ENCODE data around the gene MAMDC2.

The MAMDC2 gene

GRCh38 chr9:70015099-70015498 lies 28.5 kb upstream of the MAMDC2 start:
- Histone ChIP-seq H3K79me2 (ENCODE audit: low read length) (no peaks in the 10 kb centered on the region), H3K36me3 (replicated peaks; ENCODE audit: insufficient read depth, low read length) (no peaks in the 10 kb centered on the region), H3K4me1 (ENCODE audit: low read length) (no peaks in the 10 kb centered on the region), H3K27ac (ENCODE audit: low read length) (no peak overlapping the region), H3F3A (ENCODE audit: insufficient read depth, low read length) (no peaks in the 10 kb centered on the region), H3K4me3 (ENCODE audit: low read length) (no peak overlapping the region), H4K20me1 (ENCODE audit: insufficient read depth, low read length) (no peaks in the 10 kb centered on the region), H3K9me3 (replicated peaks; ENCODE audit: insufficient read depth, low read length) (no peaks in the 10 kb centered on the region), H2AFZ (ENCODE audit: low read length) (no peak overlapping the region), H3K27me3 (replicated peaks; ENCODE audit: insufficient read depth, low read length) (no peaks in the 10 kb centered on the region), H3K4me2 (ENCODE audit: low read depth, low read length) (no peak overlapping the region), H3K9ac (ENCODE audit: low read length) (no peak overlapping the region), H3K9me2 (replicated peaks; ENCODE audit: insufficient read depth, low read length) (no peaks in the 10 kb centered on the region)
- no peak for DNase-seq
- TF ChIP-seq EZH2 (optimal IDR thresholded peaks at IDR 0.05; ENCODE audit: low read depth, low read length) (no peak), EZH2phosphoT487 (IDR thresholded peaks at IDR 0.05; ENCODE audit: low read length) (no peak), CTCF (IDR thresholded peaks at IDR 0.05; ENCODE audit: low read length) (no peak)

GRCh38 chr9:70020217-70020616 lies 23.4 kb upstream of the MAMDC2 start:
- Histone ChIP-seq H3K4me1 (ENCODE audit: low read length) (no peaks in the 10 kb centered on the region), H3K9me3 (replicated peaks; ENCODE audit: insufficient read depth, low read length) (no peaks in the 10 kb centered on the region), H3F3A (ENCODE audit: insufficient read depth, low read length) (no peaks in the 10 kb centered on the region), H3K79me2 (ENCODE audit: low read length) (no peaks in the 10 kb centered on the region), H3K4me2 (ENCODE audit: low read depth, low read length) (no peak overlapping the region), H3K4me3 (ENCODE audit: low read length) (no peak overlapping the region), H4K20me1 (ENCODE audit: insufficient read depth, low read length) (no peaks in the 10 kb centered on the region), H3K27me3 (replicated peaks; ENCODE audit: insufficient read depth, low read length) (no peaks in the 10 kb centered on the region), H3K9me2 (replicated peaks; ENCODE audit: insufficient read depth, low read length) (no peaks in the 10 kb centered on the region), H2AFZ (ENCODE audit: low read length) (no peak overlapping the region), H3K27ac (ENCODE audit: low read length) (no peak overlapping the region), H3K36me3 (replicated peaks; ENCODE audit: insufficient read depth, low read length) (no peaks in the 10 kb centered on the region), H3K9ac (ENCODE audit: low read length) (no peak overlapping the region)
- DNase-seq = no peak
- TF ChIP-seq CTCF (IDR thresholded peaks at IDR 0.05; ENCODE audit: low read length) (no peak), EZH2 (optimal IDR thresholded peaks at IDR 0.05; ENCODE audit: low read depth, low read length) (no peak), EZH2phosphoT487 (IDR thresholded peaks at IDR 0.05; ENCODE audit: low read length) (no peak)

- no peaks in the 10 kb centered on the region for H3F3A ChIP-seq (ENCODE audit: insufficient read depth, low read length)
- H2AFZ ChIP-seq (ENCODE audit: low read length) = no peak overlapping the region
- no peaks in the 10 kb centered on the region for H3K36me3 ChIP-seq (replicated peaks; ENCODE audit: insufficient read depth, low read length)
- H3K4me2 ChIP-seq (ENCODE audit: low read depth, low read length) = no peak overlapping the region
- no peaks in the 10 kb centered on the region for H3K79me2 ChIP-seq (ENCODE audit: low read length)
- H3K9ac ChIP-seq (ENCODE audit: low read length) = no peak overlapping the region
- H3K4me1 ChIP-seq (ENCODE audit: low read length) = no peaks in the 10 kb centered on the region
- no peak for DNase-seq
- no peaks in the 10 kb centered on the region for H3K27me3 ChIP-seq (replicated peaks; ENCODE audit: insufficient read depth, low read length)
- H3K9me3 ChIP-seq (replicated peaks; ENCODE audit: insufficient read depth, low read length) = no peaks in the 10 kb centered on the region
- no peak overlapping the region for H3K27ac ChIP-seq (ENCODE audit: low read length)
- TF ChIP-seq EZH2phosphoT487 (IDR thresholded peaks at IDR 0.05; ENCODE audit: low read length) (no peak), EZH2 (optimal IDR thresholded peaks at IDR 0.05; ENCODE audit: low read depth, low read length) (no peak), CTCF (IDR thresholded peaks at IDR 0.05; ENCODE audit: low read length) (no peak)
- H4K20me1 ChIP-seq (ENCODE audit: insufficient read depth, low read length) = no peaks in the 10 kb centered on the region
- no peak overlapping the region for H3K4me3 ChIP-seq (ENCODE audit: low read length)
- H3K9me2 ChIP-seq (replicated peaks; ENCODE audit: insufficient read depth, low read length) = no peaks in the 10 kb centered on the region
Measured at GRCh38 chr9:70020991-70021571, 22.6 kb upstream of the MAMDC2 start.
